CD4-positive, alpha-beta T cell (primary cell): Measurements from ENCODE around the gene CTNNA1. TPM values are rescaled to one million over a fixed set of nuclear protein-coding genes. Genes with fewer than 3 reads are reported as not detected.
A peak's percentile ranks its signal among the peaks of the same experiment; 100 is the strongest.

Experiments used
- ATAC-seq: fragments of 200-7000 bp; cut with Tn5 transposase; one replicate; pipeline ENCODE4 v1.10.0; 2022; ENCODE audit warnings: mild to moderate bottlenecking; ENCODE audit not compliant: poor library complexity
- CTCF ChIA-PET: fragments of 350-600 bp; sonication (Branson Sonifier 250); formaldehyde crosslinking; loops from one replicate; lab custom pipeline; 2021; ENCODE audit warnings: antibody characterized with exemption, inconsistent platforms; lab: Charles Lee
- POLR2A ChIA-PET: fragments of 350-600 bp; sonication (Branson Sonifier 250); formaldehyde crosslinking; loops from one replicate; lab custom pipeline; 2021; ENCODE audit warnings: antibody characterized with exemption, inconsistent platforms; lab: Charles Lee
- DNase-seq, 14 experiments: peaks; one replicate each; pipeline ENCODE4 v3.0.0-alpha.2; 2013 to 2020; ENCODE audit warnings: mixed read lengths in 2 of 14
- H3K27ac ChIP-seq, 2 donors: one replicate each; pipeline versions ENCODE4 v1.5.1 to v1.7.0; 2013; ENCODE audit warnings: low read length in 2 of 2, low read depth in 1 of 2, mild to moderate bottlenecking in 1 of 2
- H3K27me3 ChIP-seq, 2 experiments: 1 replicate in 1 of 2; 2 replicates in 1 of 2; pipeline versions ENCODE4 v1.6.1 to v1.7.0; 2013; ENCODE audit warnings: low read length in 2 of 2, control low read depth in 1 of 2, mild to moderate bottlenecking in 1 of 2, moderate library complexity in 1 of 2; ENCODE audit not compliant: insufficient read depth in 2 of 2, control insufficient read depth in 1 of 2
- H3K36me3 ChIP-seq: one replicate; pipeline ENCODE4 v1.6.1; 2013; ENCODE audit warnings: low read length, control low read depth; ENCODE audit not compliant: insufficient read depth
- H3K4me1 ChIP-seq: one replicate; pipeline ENCODE4 v1.6.1; 2013; ENCODE audit warnings: low read length, control low read depth; ENCODE audit not compliant: insufficient read depth
- H3K4me3 ChIP-seq: one replicate; pipeline ENCODE4 v1.5.1; 2013; ENCODE audit warnings: mild to moderate bottlenecking, low read length, moderate library complexity
- H3K9me3 ChIP-seq, 2 experiments: 1 replicate in 1 of 2; 2 replicates in 1 of 2; pipeline versions ENCODE4 v1.6.1 to v1.7.0; 2013; ENCODE audit warnings: low read length in 2 of 2, mild to moderate bottlenecking in 2 of 2, control low read depth in 1 of 2, moderate library complexity in 1 of 2; ENCODE audit not compliant: control insufficient read depth in 1 of 2, insufficient read depth in 1 of 2
- H3K27ac Mint-ChIP-seq: one replicate; pipeline ENCODE4 v1.8.0; 2020; ENCODE audit warnings: mixed read lengths
- H3K27me3 Mint-ChIP-seq: one replicate; pipeline ENCODE4 v1.8.0; 2021; ENCODE audit warnings: mixed read lengths
- H3K36me3 Mint-ChIP-seq: one replicate; pipeline ENCODE4 v1.8.0; 2021; ENCODE audit warnings: low read depth, mixed read lengths
- H3K4me1 Mint-ChIP-seq: one replicate; pipeline ENCODE4 v1.8.0; 2021; ENCODE audit warnings: low read depth, mixed read lengths
- H3K4me3 Mint-ChIP-seq: one replicate; pipeline ENCODE4 v1.8.0; 2020; ENCODE audit warnings: mild to moderate bottlenecking, mixed read lengths
- H3K9me3 Mint-ChIP-seq: one replicate; pipeline ENCODE4 v1.8.0; 2020; ENCODE audit warnings: mixed read lengths
- CTCF ChIP-seq: fragments of 200-600 bp; IDR thresholded peaks from one replicate; pipeline ENCODE4 v1.8.0; 2022; ENCODE audit warnings: antibody characterized with exemption, mild to moderate bottlenecking
- intact Hi-C, 2 experiments: fragments of 100-400 bp; cut with DNase I in 1 of 2; cut with micrococcal nuclease in 1 of 2; formaldehyde crosslinking; loops; one replicate each; pipeline versions ENCODE4 v1.15.1 to v1.9.0; 2023 to 2025; cut with DNase I, micrococcal nuclease
- total RNA-seq, 174 experiments: library from RNA in 2 of 174; stranded (reverse) in 2 of 174; gene quantifications; one replicate each; pipeline ENCODE4 v1.2.3 and lab custom pipeline; 2021 to 2026

CTNNA1 gene
- total RNA-seq, 2 experiments from 2014 or later, result 6.0 to 6.7 TPM

GRCh38 chr5:138784590-138784989 is 31.4 kb downstream of the CTNNA1 start:
- Mint-ChIP-seq H3K9me3 (no peaks in the 10 kb centered on the region), H3K4me3 (no peak overlapping the region), H3K27ac (no peak overlapping the region), H3K36me3 (no peaks in the 10 kb centered on the region), H3K4me1 (no peaks in the 10 kb centered on the region), H3K27me3 (peaks cover 59% of the 10 kb centered on the region)
- TF ChIP-seq CTCF, result no peak
- intact Hi-C loops, result no loop called here
- Histone ChIP-seq H3K4me3 (no peak overlapping the region), H3K27me3 (peaks cover 5% of the 10 kb centered on the region in 2 experiments), H3K9me3 (no peaks in the 10 kb centered on the region), H3K36me3 (peaks cover 4% of the 10 kb centered on the region), H3K27ac (no peak overlapping the region), H3K4me1 (no peaks in the 10 kb centered on the region)
- ChIA-PET POLR2A (no interaction called here), CTCF (no interaction called here)
- ATAC-seq (no peak), DNase-seq (no peak)

GRCh38 chr5:138789771-138790242 is 36.6 kb downstream of the CTNNA1 start:
- ChIA-PET POLR2A (no interaction called here), CTCF (interaction anchor here (0.5 to 1.3 kb wide), 4 partner anchors 14 to 32 kb away, joined by 3 to 6 read pairs (median 3); no protein-coding TSS in a partner anchor)
- no peaks in the 10 kb centered on the region for H3K36me3 ChIP-seq
- peaks cover 5 to 9% of the 10 kb centered on the region in 2 experiments for H3K27me3 ChIP-seq
- H3K27ac Mint-ChIP-seq, result no peak overlapping the region
- intact Hi-C loops, result no loop called here
- H3K9me3 Mint-ChIP-seq, result no peaks in the 10 kb centered on the region
- DNase-seq, result peak in 5 of 14 experiments; percentile 2 to 54 (median 39)
- TF ChIP-seq CTCF, result peak; percentile 61
- H3K9me3 ChIP-seq, result no peaks in the 10 kb centered on the region
- peaks cover 85% of the 10 kb centered on the region for H3K27me3 Mint-ChIP-seq
- H3K4me1 ChIP-seq, result peaks cover 4% of the 10 kb centered on the region
- H3K4me3 Mint-ChIP-seq, result no peak overlapping the region
- ATAC-seq, result peak; percentile 51
- H3K36me3 Mint-ChIP-seq, result no peaks in the 10 kb centered on the region
- no peak overlapping the region for H3K27ac ChIP-seq
- H3K4me1 Mint-ChIP-seq, result peaks cover 23% of the 10 kb centered on the region
- H3K4me3 ChIP-seq, result no peak overlapping the region

DNA sequence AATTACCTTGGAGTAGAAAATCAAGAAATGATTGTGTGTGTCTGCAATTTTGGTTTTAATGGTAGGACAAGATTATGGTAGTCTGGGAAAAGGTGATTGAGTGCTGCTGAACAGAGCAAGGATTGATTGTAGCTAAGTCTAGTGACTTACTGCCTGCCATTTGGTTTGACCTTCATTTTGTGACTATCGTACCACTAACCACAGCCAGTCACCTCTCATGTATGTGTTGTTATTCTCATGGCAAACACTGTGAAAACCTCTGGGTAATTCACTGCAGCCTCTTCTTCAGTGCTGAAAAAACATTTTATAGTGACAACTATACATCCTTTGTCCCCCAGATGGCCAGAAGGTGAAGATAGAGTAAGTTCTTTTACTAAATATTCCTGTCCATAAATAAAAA is 37.5 kb downstream of the CTNNA1 start:
- no peak for TF ChIP-seq CTCF
- no peak overlapping the region for H3K4me3 Mint-ChIP-seq
- H3K36me3 Mint-ChIP-seq, result no peaks in the 10 kb centered on the region
- no peaks in the 10 kb centered on the region for H3K9me3 ChIP-seq
- no peaks in the 10 kb centered on the region for H3K9me3 Mint-ChIP-seq
- H3K4me1 ChIP-seq, result peaks cover 4% of the 10 kb centered on the region
- peaks cover 85% of the 10 kb centered on the region for H3K27me3 Mint-ChIP-seq
- H3K36me3 ChIP-seq, result no peaks in the 10 kb centered on the region
- H3K27ac ChIP-seq, result no peak overlapping the region
- H3K4me3 ChIP-seq, result no peak overlapping the region
- CTCF ChIA-PET, result interaction anchor here (0.6 to 1.3 kb wide), 4 partner anchors 14 to 595 kb away, joined by 3 to 6 read pairs (median 4); no protein-coding TSS in a partner anchor
- intact Hi-C loops, result no loop called here
- peak in 1 of 14 experiments; percentile 31 for DNase-seq
- POLR2A ChIA-PET, result no interaction called here
- no peak for ATAC-seq
- peaks cover 5 to 10% of the 10 kb centered on the region in 2 experiments for H3K27me3 ChIP-seq
- H3K27ac Mint-ChIP-seq, result no peak overlapping the region
- H3K4me1 Mint-ChIP-seq, result peaks cover 23% of the 10 kb centered on the region
